AG04450 (cell line): ENCODE data around the gene THBS3. TPM values are rescaled to one million over a fixed set of nuclear protein-coding genes. Genes with fewer than 3 reads are reported as not detected.

Experiments
- CTCF ChIA-PET: fragments of 300-600, 350-600 bp; formaldehyde crosslinking; extraction: SDS; loops from one replicate; lab custom pipeline; 2022; ENCODE audit warnings: antibody characterized with exemption, inconsistent platforms; lab: Charles Lee
- POLR2A ChIA-PET: fragments of 350-600 bp; formaldehyde crosslinking; extraction: SDS; loops from one replicate; lab custom pipeline; 2021; ENCODE audit warnings: antibody characterized with exemption, inconsistent platforms; lab: Yijun Ruan, JAX
- DNase-seq: peaks from one replicate; pipeline ENCODE4 v3.0.0-alpha.2; 2011; ENCODE audit warnings: low read depth, low spot score
- H3K27ac ChIP-seq: one replicate; pipeline ENCODE4 v1.5.1; 2012; ENCODE audit warnings: low read depth, low read length, control low read depth
- H3K27me3 ChIP-seq: one replicate; pipeline ENCODE4 v1.6.0; 2012; ENCODE audit warnings: low read length; ENCODE audit not compliant: control insufficient read depth, insufficient read depth
- H3K4me3 ChIP-seq: 2 replicates; pipeline ENCODE4 v1.5.1; 2011; ENCODE audit warnings: mild to moderate bottlenecking, low read depth, low read length, control low read depth
- H3K9me3 ChIP-seq: 2 replicates; pipeline ENCODE4 v1.5.1; 2012; ENCODE audit warnings: low read length; ENCODE audit not compliant: control insufficient read depth, insufficient read depth
- polyA plus RNA-seq: library from polyadenylated mRNA; depleted of rRNA; stranded (reverse); fragments of >200 nt; gene quantifications from 2 replicates; pipeline ENCODE4 v1.2.3, GENCODE V29; 2011
- TF ChIP-seq, protein P1 (sequence below): IDR thresholded peaks from 2 replicates; pipeline ENCODE4 v1.5.1; 2011; ENCODE audit warnings: low read depth, low read length, control low read depth, inconsistent platforms

Gene THBS3
- polyA plus RNA-seq, 1 experiment, result 32.5 TPM

- H3K27ac ChIP-seq, result peak overlapping the region; percentile 86
- peak overlapping the region; percentile 72 for H3K4me3 ChIP-seq
- TF ChIP-seq, protein P1, sequence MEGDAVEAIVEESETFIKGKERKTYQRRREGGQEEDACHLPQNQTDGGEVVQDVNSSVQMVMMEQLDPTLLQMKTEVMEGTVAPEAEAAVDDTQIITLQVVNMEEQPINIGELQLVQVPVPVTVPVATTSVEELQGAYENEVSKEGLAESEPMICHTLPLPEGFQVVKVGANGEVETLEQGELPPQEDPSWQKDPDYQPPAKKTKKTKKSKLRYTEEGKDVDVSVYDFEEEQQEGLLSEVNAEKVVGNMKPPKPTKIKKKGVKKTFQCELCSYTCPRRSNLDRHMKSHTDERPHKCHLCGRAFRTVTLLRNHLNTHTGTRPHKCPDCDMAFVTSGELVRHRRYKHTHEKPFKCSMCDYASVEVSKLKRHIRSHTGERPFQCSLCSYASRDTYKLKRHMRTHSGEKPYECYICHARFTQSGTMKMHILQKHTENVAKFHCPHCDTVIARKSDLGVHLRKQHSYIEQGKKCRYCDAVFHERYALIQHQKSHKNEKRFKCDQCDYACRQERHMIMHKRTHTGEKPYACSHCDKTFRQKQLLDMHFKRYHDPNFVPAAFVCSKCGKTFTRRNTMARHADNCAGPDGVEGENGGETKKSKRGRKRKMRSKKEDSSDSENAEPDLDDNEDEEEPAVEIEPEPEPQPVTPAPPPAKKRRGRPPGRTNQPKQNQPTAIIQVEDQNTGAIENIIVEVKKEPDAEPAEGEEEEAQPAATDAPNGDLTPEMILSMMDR, result peak; percentile 35; the same call in 1 of the 2 replicates
- DNase-seq, result peak; percentile 99
- no peaks in the 10 kb centered on the region for H3K9me3 ChIP-seq
- CTCF ChIA-PET, result interaction anchor here (0.7 to 1.4 kb wide), 5 partner anchors 12 to 72 kb away, joined by 3 to 4 read pairs (median 3); partner anchors contain the start of gene KRTCAP2
- no peaks in the 10 kb centered on the region for H3K27me3 ChIP-seq
- POLR2A ChIA-PET, result interaction anchor here (0.6 to 1.9 kb wide), 6 partner anchors 18 to 50 kb away, joined by 3 to 11 read pairs (median 5); partner anchors contain the start of genes CLK2, SCAMP3 and THBS3
Measured at GRCh38 chr1:155244368-155245162, 36.9 kb upstream of the THBS3 start.

- TF ChIP-seq, protein P1, result no peak
- no peak overlapping the region for H3K27ac ChIP-seq
- POLR2A ChIA-PET, result interaction anchor here (1.2 to 1.6 kb wide), 2 partner anchors 18 to 81 kb away, joined by 3 to 8 read pairs; no protein-coding TSS in a partner anchor
- DNase-seq, result no peak
- CTCF ChIA-PET, result interaction anchor here (1.2 to 1.5 kb wide), 2 partner anchors 8 to 11 kb away, joined by 3 to 10 read pairs; no protein-coding TSS in a partner anchor
- peak overlapping the region; percentile 72 for H3K4me3 ChIP-seq
- H3K9me3 ChIP-seq, result no peaks in the 10 kb centered on the region
- H3K27me3 ChIP-seq, result no peaks in the 10 kb centered on the region
Measured at GRCh38 chr1:155242805-155243358, 35.2 kb upstream of the THBS3 start.

- Histone ChIP-seq H3K27me3 (no peaks in the 10 kb centered on the region), H3K4me3 (no peak overlapping the region), H3K9me3 (no peaks in the 10 kb centered on the region), H3K27ac (no peak overlapping the region)
- CTCF ChIA-PET, result interaction anchor here (0.5 to 1.9 kb wide), 5 partner anchors 9 to 156 kb away, joined by 3 to 10 read pairs (median 4); partner anchors contain the start of gene KRTCAP2
- no peak for DNase-seq
- TF ChIP-seq, protein P1, result no peak
- POLR2A ChIA-PET, result interaction anchor here (2.0 kb wide), 1 partner anchor 48 kb away, joined by 5 read pairs; no protein-coding TSS in a partner anchor
Measured at GRCh38 chr1:155241841-155242264, 34.2 kb upstream of the THBS3 start.

DNA sequence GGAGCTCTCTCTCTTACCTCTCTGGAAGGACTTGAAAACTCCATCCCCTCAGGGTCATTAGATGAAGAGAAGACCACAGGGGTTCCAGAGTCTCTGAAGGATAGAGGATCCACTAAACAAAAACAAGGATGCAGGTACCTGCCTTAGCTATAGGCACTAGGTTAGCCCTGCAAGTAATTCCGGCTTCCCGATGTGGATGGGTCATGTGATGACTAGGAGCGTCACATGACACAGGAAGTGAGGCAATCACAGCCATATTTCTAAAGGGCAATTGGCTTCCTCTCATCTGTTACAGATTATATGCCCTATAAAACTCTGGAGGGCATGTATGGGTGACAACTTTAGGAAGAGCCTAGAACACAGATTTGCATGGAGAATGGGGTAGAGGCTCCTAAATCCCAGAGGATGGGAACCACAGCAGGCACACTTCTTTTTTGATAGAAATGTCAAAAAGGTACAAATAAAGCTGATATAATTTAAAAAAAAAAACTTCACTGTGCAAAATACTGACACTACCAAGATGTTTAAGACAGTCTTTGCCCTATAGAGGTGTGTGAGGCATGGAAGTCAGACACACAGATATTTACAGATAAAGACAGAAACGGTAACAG, 33.5 kb upstream of the THBS3 start:
- Histone ChIP-seq H3K4me3 (peak overlapping the region; percentile 61), H3K27ac (no peak overlapping the region), H3K9me3 (no peaks in the 10 kb centered on the region), H3K27me3 (no peaks in the 10 kb centered on the region)
- TF ChIP-seq, protein P1, result no peak
- peak; percentile 59 for DNase-seq
- ChIA-PET CTCF (interaction anchor here (1.0 to 2.0 kb wide), 5 partner anchors 10 to 156 kb away, joined by 4 to 10 read pairs (median 4); partner anchors contain the start of gene KRTCAP2), POLR2A (interaction anchor here (1.1 to 2.0 kb wide), 2 partner anchors 33 to 47 kb away, joined by 5 read pairs; partner anchors contain the start of genes MTX1 and THBS3)
